Kidney (tissue), 14 donors: ENCODE results near the gene SMARCA2. TPM values are rescaled to one million over a fixed set of nuclear protein-coding genes. Genes with fewer than 3 reads are reported as not detected.

Experiments used
- DNase-seq, 5 donors: peaks; one replicate each; pipeline ENCODE4 v3.0.0-alpha.2; 2013 to 2020
- FAIRE-seq: peaks from 2 replicates; lab custom pipeline; 2012; peaks lifted over from hg19 to GRCh38; lab: Jason Lieb, UNC
- H3K27ac ChIP-seq, 2 donors: one replicate each; pipeline ENCODE4 v1.7.0; 2013; ENCODE audit warnings: low read depth in 2 of 2, low read length in 2 of 2, inconsistent platforms in 1 of 2
- H3K27me3 ChIP-seq: one replicate; pipeline ENCODE4 v1.7.1; 2013; ENCODE audit warnings: low read length, inconsistent platforms; ENCODE audit not compliant: control insufficient read depth, insufficient read depth
- H3K36me3 ChIP-seq, 3 donors: one replicate each; pipeline versions ENCODE4 v1.7.0 to v1.7.1; 2013; ENCODE audit warnings: low read length in 3 of 3, control low read depth in 1 of 3, inconsistent platforms in 1 of 3; ENCODE audit not compliant: insufficient read depth in 3 of 3, control insufficient read depth in 2 of 3
- H3K4me1 ChIP-seq, 3 donors: one replicate each; pipeline versions ENCODE4 v1.7.0 to v1.7.1; 2013; ENCODE audit warnings: low read length in 3 of 3, inconsistent platforms in 1 of 3, low read depth in 1 of 3; ENCODE audit not compliant: control insufficient read depth in 2 of 3, insufficient read depth in 2 of 3
- H3K4me3 ChIP-seq, 3 donors: one replicate each; pipeline versions ENCODE4 v1.7.0 to v1.8.1; 2013; ENCODE audit warnings: low read length in 3 of 3, control low read depth in 1 of 3, inconsistent platforms in 1 of 3
- H3K9ac ChIP-seq, 3 donors: one replicate each; pipeline versions ENCODE4 v1.7.0 to v1.7.1; 2013; ENCODE audit warnings: low read length in 3 of 3, control low read depth in 1 of 3, inconsistent platforms in 1 of 3
- H3K9me3 ChIP-seq, 3 donors: one replicate each; pipeline versions ENCODE4 v1.7.0 to v1.7.1; 2013; ENCODE audit warnings: low read length in 3 of 3, control low read depth in 1 of 3, inconsistent platforms in 1 of 3; ENCODE audit not compliant: control insufficient read depth in 2 of 3, insufficient read depth in 1 of 3
- CTCF ChIP-seq: IDR thresholded peaks from 3 replicates; pipeline ENCODE4 v1.5.1; 2012; ENCODE audit warnings: mild to moderate bottlenecking, moderate library complexity, borderline replicate concordance; ENCODE audit not compliant: insufficient read depth; ENCODE audit errors: extremely low read depth
- intact Hi-C: fragments of 100-400 bp; cut with DNase I; formaldehyde crosslinking; loops from one replicate; pipeline ENCODE4 v1.11.1; 2022
- polyA plus RNA-seq: library from polyadenylated mRNA; stranded (reverse); fragments of 350-450 nt; fragmentation: Illumina TruSeq; extraction: RNeasy Lipid Tissue Mini Kit (QIAGEN cat#74804); gene quantifications from one replicate; pipeline ENCODE4 v1.2.3, GENCODE V29; 2014; ENCODE audit warnings: low read depth, low replicate concordance; ENCODE audit not compliant: insufficient read depth
- total RNA-seq: library from RNA; stranded (reverse); fragmentation: NEBNext Ultra II Directional; extraction: Animal tissue kit (Norgen Biotek cat#: 25700); gene quantifications from one replicate; pipeline ENCODE4 v1.2.1, GENCODE V29; 2021
- donor health status: control.
- donor health status: control.
- donor health status: control.
- donor health status: control.
- donor health status: control.
- donor health status: DM: yes; HTN: yes; CAD: no.
- donor health status: Normal renal cell carcinoma (clear cell type).

SMARCA2 gene
- total and polyA plus RNA-seq, 2 donors from 2014 or later = 54.3 to 189 TPM

- intact Hi-C loops = no loop called here
- Histone ChIP-seq H3K4me1 (no peaks in the 10 kb centered on the region), H3K9ac (no peak overlapping the region), H3K9me3 (no peaks in the 10 kb centered on the region), H3K36me3 (peaks cover 0 to 16% (median 11%) of the 10 kb centered on the region in 3 donors), H3K4me3 (no peak overlapping the region), H3K27me3 (no peaks in the 10 kb centered on the region), H3K27ac (no peak overlapping the region)
- TF ChIP-seq CTCF = no peak
- no peak for DNase-seq
- FAIRE-seq = no peak
Observed at GRCh38 chr9:2180704-2181103, 165.6 kb downstream of the SMARCA2 start.

GRCh38 chr9:2181792-2182191 lies 166.6 kb downstream of the SMARCA2 start:
- H3K9me3 ChIP-seq = no peaks in the 10 kb centered on the region
- FAIRE-seq = no peak
- H3K4me1 ChIP-seq = no peaks in the 10 kb centered on the region
- H3K27ac ChIP-seq = no peak overlapping the region
- intact Hi-C loops = no loop called here
- no peak overlapping the region for H3K4me3 ChIP-seq
- peaks cover 0 to 22% (median 16%) of the 10 kb centered on the region in 3 donors for H3K36me3 ChIP-seq
- no peaks in the 10 kb centered on the region for H3K27me3 ChIP-seq
- peak; percentile 44 for TF ChIP-seq CTCF
- peak in 1 of 5 donors; percentile 21 for DNase-seq
- no peak overlapping the region for H3K9ac ChIP-seq

- no peaks in the 10 kb centered on the region for H3K4me1 ChIP-seq
- FAIRE-seq = no peak
- intact Hi-C loops = no loop called here
Observed at GRCh38 chr9:2190939-2191608, 175.9 kb downstream of the SMARCA2 start.

More at GRCh38 chr9:2190939-2191608, 175.9 kb downstream of the SMARCA2 start:
- no peaks in the 10 kb centered on the region for H3K27me3 ChIP-seq
- peak in 2 of 5 donors; percentile 12 to 14 for DNase-seq
- peaks cover 0 to 38% (median 24%) of the 10 kb centered on the region in 3 donors for H3K36me3 ChIP-seq
- no peak overlapping the region for H3K9ac ChIP-seq
- no peaks in the 10 kb centered on the region for H3K9me3 ChIP-seq
- H3K4me3 ChIP-seq = no peak overlapping the region
- TF ChIP-seq CTCF = no peak
- H3K27ac ChIP-seq = no peak overlapping the region
